Measurements from ENCODE around the gene AKAP3.

DNA sequence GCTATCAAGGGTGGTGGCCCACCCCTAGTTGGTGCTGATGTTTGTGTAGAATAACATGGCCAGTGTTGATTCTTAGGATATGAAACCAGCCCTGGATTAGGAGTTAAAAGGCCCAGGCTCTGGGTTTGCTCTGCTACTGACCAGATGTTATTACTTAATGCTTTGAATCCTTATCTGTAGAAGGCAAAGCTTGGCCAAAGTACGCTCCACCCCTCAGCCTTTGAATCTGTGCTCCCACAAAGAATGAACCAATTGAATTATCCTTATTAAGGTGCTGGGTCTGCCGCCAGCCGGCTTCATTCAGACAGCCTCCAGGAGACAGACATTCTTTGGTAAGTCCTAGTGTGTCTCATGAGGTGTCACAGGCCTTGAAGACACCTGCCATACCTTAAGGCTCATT is 41.8 kb downstream of the AKAP3 start:
- TF ChIP-seq, protein P1, sequence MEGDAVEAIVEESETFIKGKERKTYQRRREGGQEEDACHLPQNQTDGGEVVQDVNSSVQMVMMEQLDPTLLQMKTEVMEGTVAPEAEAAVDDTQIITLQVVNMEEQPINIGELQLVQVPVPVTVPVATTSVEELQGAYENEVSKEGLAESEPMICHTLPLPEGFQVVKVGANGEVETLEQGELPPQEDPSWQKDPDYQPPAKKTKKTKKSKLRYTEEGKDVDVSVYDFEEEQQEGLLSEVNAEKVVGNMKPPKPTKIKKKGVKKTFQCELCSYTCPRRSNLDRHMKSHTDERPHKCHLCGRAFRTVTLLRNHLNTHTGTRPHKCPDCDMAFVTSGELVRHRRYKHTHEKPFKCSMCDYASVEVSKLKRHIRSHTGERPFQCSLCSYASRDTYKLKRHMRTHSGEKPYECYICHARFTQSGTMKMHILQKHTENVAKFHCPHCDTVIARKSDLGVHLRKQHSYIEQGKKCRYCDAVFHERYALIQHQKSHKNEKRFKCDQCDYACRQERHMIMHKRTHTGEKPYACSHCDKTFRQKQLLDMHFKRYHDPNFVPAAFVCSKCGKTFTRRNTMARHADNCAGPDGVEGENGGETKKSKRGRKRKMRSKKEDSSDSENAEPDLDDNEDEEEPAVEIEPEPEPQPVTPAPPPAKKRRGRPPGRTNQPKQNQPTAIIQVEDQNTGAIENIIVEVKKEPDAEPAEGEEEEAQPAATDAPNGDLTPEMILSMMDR (conservative IDR thresholded peaks at IDR 0.05; ENCODE audit: low read length), result no peak
- TF ChIP-seq EZH2phosphoT487 (IDR thresholded peaks at IDR 0.05; ENCODE audit: borderline replicate concordance), result no peak

All from Loucy (cell line).